ENCODE data around the gene TTC39A. TPM values are rescaled to one million over a fixed set of nuclear protein-coding genes. Genes with fewer than 3 reads are reported as not detected.

The TTC39A gene
- total RNA-seq, 4 donors from 2014 or later, result 12.2 to 16.5 (median 15.3) TPM

GRCh38 chr1:51274676-51275075 is 55.7 kb downstream of the TTC39A start:
- TF ChIP-seq POLR2A (IDR thresholded peaks at IDR 0.05) (no peak), CTCF (IDR thresholded peaks at IDR 0.05) (no peak)
- intact Hi-C loops (cut with DNase I; ENCODE audit: low total_unique reads), result no loop called here
- no peak overlapping the region for H3K4me3 ChIP-seq (ENCODE audit: low read depth, poor library complexity, severe bottlenecking)
- WGBS, 2 donors, result 93 to 97% methylated on average over 6 of the region's 6 CpGs
- no peak for DNase-seq (ENCODE audit: low spot score in 2 of 2)

DNA sequence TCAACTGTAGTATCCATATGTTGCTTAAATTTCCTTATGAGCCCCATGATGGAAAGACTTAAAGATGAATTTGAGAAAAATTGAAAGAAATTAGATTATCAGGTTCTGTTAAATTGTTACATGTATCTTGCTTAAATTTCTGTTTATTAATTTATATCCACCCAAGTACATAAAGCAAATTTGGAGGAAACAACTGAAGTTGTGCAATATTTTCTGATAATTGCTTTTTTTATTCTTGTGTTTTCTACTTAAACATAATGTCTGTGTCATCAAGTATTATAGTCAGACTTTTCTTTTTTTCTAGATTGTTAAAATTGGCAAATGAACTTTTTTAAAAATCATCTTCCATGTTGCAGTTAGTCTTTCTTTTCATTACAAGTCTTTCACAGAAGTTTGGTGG is 57.4 kb downstream of the TTC39A start:
- intact Hi-C loops (cut with DNase I; ENCODE audit: low total_unique reads), result no loop called here
- no peak for DNase-seq (ENCODE audit: low spot score in 2 of 2)
- TF ChIP-seq POLR2A (IDR thresholded peaks at IDR 0.05), result no peak
- TF ChIP-seq CTCF (IDR thresholded peaks at IDR 0.05), result no peak
- H3K4me3 ChIP-seq (ENCODE audit: low read depth, poor library complexity, severe bottlenecking), result no peak overlapping the region

- intact Hi-C loops (cut with DNase I; ENCODE audit: low total_unique reads), result no loop called here
- no peak for DNase-seq (ENCODE audit: low spot score in 2 of 2)
Observed at GRCh38 chr1:51270751-51271150, 59.6 kb downstream of the TTC39A start.

DNA sequence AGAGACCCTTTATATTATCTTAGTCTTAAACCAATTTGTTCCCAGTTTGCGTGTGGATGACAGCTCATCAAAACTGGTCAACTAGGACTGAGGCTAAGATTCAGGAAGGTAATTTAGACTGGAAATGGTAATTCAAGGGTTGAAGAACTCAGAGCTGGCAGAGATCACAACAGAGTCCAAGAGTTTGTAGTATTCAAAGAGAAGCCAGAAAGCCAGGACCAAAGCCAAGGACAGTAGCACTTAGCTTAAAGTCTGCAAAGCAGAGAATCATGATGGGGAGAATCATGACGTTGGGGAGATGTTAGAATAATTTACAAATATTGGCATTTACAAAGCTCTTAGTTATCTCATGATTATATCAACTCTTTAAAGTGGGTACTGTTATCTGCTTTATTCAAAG is 61.7 kb downstream of the TTC39A start:
- 61 to 67% methylated on average over 2 of the region's 2 CpGs for WGBS, 2 donors
- no peak for DNase-seq (ENCODE audit: low spot score in 2 of 2)
- TF ChIP-seq CTCF (IDR thresholded peaks at IDR 0.05), result no peak
- TF ChIP-seq POLR2A (IDR thresholded peaks at IDR 0.05), result no peak

More at GRCh38 chr1:51270751-51271150, 59.6 kb downstream of the TTC39A start:
- no peak overlapping the region for H3K4me3 ChIP-seq (ENCODE audit: low read depth, poor library complexity, severe bottlenecking)
- no peak for TF ChIP-seq CTCF (IDR thresholded peaks at IDR 0.05)
- TF ChIP-seq POLR2A (IDR thresholded peaks at IDR 0.05), result no peak

DNA sequence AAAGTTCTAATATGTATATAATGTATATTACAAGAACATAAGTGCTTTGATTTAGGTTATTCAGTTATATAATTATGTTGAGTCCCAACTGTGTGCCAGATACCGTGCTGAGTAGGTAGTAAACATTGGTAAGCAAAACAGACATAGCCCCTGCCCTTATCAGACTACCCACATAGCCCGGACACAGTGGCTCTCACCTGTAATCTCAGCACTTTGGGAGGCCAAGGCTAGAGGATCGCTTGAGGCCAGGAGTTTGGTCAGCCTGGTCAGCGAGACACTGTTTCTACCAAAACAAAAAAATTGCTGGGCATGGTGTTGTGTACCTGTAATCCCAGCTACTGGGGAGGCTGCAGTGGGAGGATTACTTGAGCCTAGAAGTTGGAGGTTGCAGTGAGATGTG is 63.6 kb downstream of the TTC39A start:
- H3K4me3 ChIP-seq (ENCODE audit: low read depth, poor library complexity, severe bottlenecking), result no peak overlapping the region
- WGBS, 2 donors, result 100% methylated on average over 4 of the region's 4 CpGs
- TF ChIP-seq CTCF (IDR thresholded peaks at IDR 0.05), result no peak
- no peak for DNase-seq (ENCODE audit: low spot score in 2 of 2)
- intact Hi-C loops (cut with DNase I; ENCODE audit: low total_unique reads), result no loop called here

More for the DNA sequence above, 61.7 kb downstream of the TTC39A start:
- H3K4me3 ChIP-seq (ENCODE audit: low read depth, poor library complexity, severe bottlenecking), result no peak overlapping the region
- intact Hi-C loops (cut with DNase I; ENCODE audit: low total_unique reads), result no loop called here

DNA sequence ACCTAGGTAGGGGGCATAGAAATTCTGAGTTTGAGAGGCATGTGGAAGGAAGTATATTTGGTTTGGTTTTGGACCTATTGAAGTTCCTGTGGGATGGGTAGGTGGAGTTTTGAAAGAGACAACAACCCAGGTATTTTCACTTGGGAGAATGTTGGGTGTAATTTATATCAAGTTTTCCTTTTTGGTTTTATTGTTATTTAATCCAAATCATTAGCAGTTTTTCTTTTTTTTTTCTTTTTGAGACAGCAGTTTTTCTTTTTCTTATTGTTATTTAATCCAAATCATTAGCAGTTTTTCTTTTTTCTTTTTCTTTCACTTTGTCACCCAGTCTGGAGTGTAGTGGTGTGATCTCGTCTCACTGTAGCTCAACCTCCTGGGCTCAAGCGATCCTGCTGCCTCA is 64.2 kb downstream of the TTC39A start:
- DNase-seq (ENCODE audit: low spot score in 2 of 2), result no peak
- H3K4me3 ChIP-seq (ENCODE audit: low read depth, poor library complexity, severe bottlenecking), result no peak overlapping the region
- TF ChIP-seq CTCF (IDR thresholded peaks at IDR 0.05), result no peak
- no peak for TF ChIP-seq POLR2A (IDR thresholded peaks at IDR 0.05)
- WGBS, 2 donors, result 95 to 100% methylated on average over 2 of the region's 2 CpGs
- intact Hi-C loops (cut with DNase I; ENCODE audit: low total_unique reads), result no loop called here
